ENCODE measurements around the gene USP36. TPM values are rescaled to one million over a fixed set of nuclear protein-coding genes. Genes with fewer than 3 reads are reported as not detected.
A peak's percentile ranks its signal among the peaks of the same experiment; 100 is the strongest.
"Not testable (repeated sequence)": the region's sequence is repeated elsewhere in the genome, so short reads cannot be mapped to it uniquely, and the experiment has no call there.

USP36 gene
- 28.4 and 29.6 TPM in 2 replicates for total RNA-seq (2014; rRNA removed; shearing (Covaris generic); ENCODE audit: low replicate concordance)

- H3K4me1 ChIP-seq (ENCODE audit: low read length) = peaks cover 31% of the 10 kb centered on the region
- peak within 1 kb of the TSS; percentile 92 for H3K4me2 ChIP-seq (ENCODE audit: low read depth, low read length, poor library complexity, severe bottlenecking)
- peaks cover 18% of the 10 kb centered on the region for H3K36me3 ChIP-seq (ENCODE audit: insufficient read depth, low read length)
- DNase-seq = peak; percentile 100
- no peaks in the 10 kb centered on the region for H3K9me3 ChIP-seq (ENCODE audit: low read length)
- H3K79me2 ChIP-seq (ENCODE audit: low read length) = peaks cover 45% of the 10 kb centered on the region
- H3K27ac ChIP-seq (ENCODE audit: low read length) = peak within 1 kb of the TSS; percentile 62
- peaks cover 22% of the 10 kb centered on the region; the same call in 1 of the 2 replicates for H4K20me1 ChIP-seq (ENCODE audit: insufficient read depth, low read depth, low read length)
- peak within 1 kb of the TSS; percentile 97 for H3K4me3 ChIP-seq (ENCODE audit: low read length)
- peak within 1 kb of the TSS; percentile 68; the same call in 1 of the 2 replicates for H2AFZ ChIP-seq (ENCODE audit: low read length)
- H3K9ac ChIP-seq (ENCODE audit: low read length) = peak within 1 kb of the TSS; percentile 96
- no peaks in the 10 kb centered on the region for H3K9me2 ChIP-seq (replicated peaks; ENCODE audit: insufficient read depth, low read length)
- no peaks in the 10 kb centered on the region for H3K27me3 ChIP-seq (ENCODE audit: low read length)
Measured at GRCh38 chr17:78840780-78841611, at the start of gene USP36. Gene USP36, minus strand, starts transcription at chr17:78840814. Its CDS starts 4,451 bp downstream, at chr17:78836363.

- not testable (repeated sequence) for H3K4me3 ChIP-seq (ENCODE audit: low read length); H3K9ac ChIP-seq (ENCODE audit: low read length); H3K36me3 ChIP-seq (ENCODE audit: insufficient read depth, low read length); H3K9me3 ChIP-seq (ENCODE audit: low read length); H3K79me2 ChIP-seq (ENCODE audit: low read length); DNase-seq; H2AFZ ChIP-seq (ENCODE audit: low read length); H3K27me3 ChIP-seq (ENCODE audit: low read length); H3K27ac ChIP-seq (ENCODE audit: low read length); H3K9me2 ChIP-seq (replicated peaks; ENCODE audit: insufficient read depth, low read length); H4K20me1 ChIP-seq (ENCODE audit: insufficient read depth, low read depth, low read length)
- Histone ChIP-seq H3K4me2 (ENCODE audit: low read depth, low read length, poor library complexity, severe bottlenecking) (peak overlapping the region; percentile 62), H3K4me1 (ENCODE audit: low read length) (peaks cover 30% of the 10 kb centered on the region)
Measured at GRCh38 chr17:78890096-78890495, 49.5 kb upstream of the USP36 start.

GRCh38 chr17:78889531-78889930 lies 48.9 kb upstream of the USP36 start:
- Histone ChIP-seq H3K27me3 (ENCODE audit: low read length) (no peaks in the 10 kb centered on the region), H3K27ac (ENCODE audit: low read length) (peak overlapping the region; percentile 56), H3K9ac (ENCODE audit: low read length) (peak overlapping the region; percentile 33; the same call in 1 of the 2 replicates), H2AFZ (ENCODE audit: low read length) (no peak overlapping the region), H3K9me3 (ENCODE audit: low read length) (no peaks in the 10 kb centered on the region), H3K9me2 (replicated peaks; ENCODE audit: insufficient read depth, low read length) (no peaks in the 10 kb centered on the region), H3K36me3 (ENCODE audit: insufficient read depth, low read length) (no peaks in the 10 kb centered on the region), H3K79me2 (ENCODE audit: low read length) (no peaks in the 10 kb centered on the region), H3K4me2 (ENCODE audit: low read depth, low read length, poor library complexity, severe bottlenecking) (peak overlapping the region; percentile 62), H3K4me1 (ENCODE audit: low read length) (peaks cover 30% of the 10 kb centered on the region), H3K4me3 (ENCODE audit: low read length) (peak overlapping the region; percentile 27; the same call in 1 of the 2 replicates), H4K20me1 (ENCODE audit: insufficient read depth, low read depth, low read length) (no peaks in the 10 kb centered on the region)
- DNase-seq = no peak

- DNase-seq = peak; percentile 66
- Histone ChIP-seq H3K27me3 (ENCODE audit: low read length) (no peaks in the 10 kb centered on the region), H3K4me2 (ENCODE audit: low read depth, low read length, poor library complexity, severe bottlenecking) (peak overlapping the region; percentile 62), H2AFZ (ENCODE audit: low read length) (no peak overlapping the region), H3K4me1 (ENCODE audit: low read length) (peaks cover 30% of the 10 kb centered on the region), H3K9me3 (ENCODE audit: low read length) (no peaks in the 10 kb centered on the region), H4K20me1 (ENCODE audit: insufficient read depth, low read depth, low read length) (no peaks in the 10 kb centered on the region), H3K9me2 (replicated peaks; ENCODE audit: insufficient read depth, low read length) (no peaks in the 10 kb centered on the region), H3K36me3 (ENCODE audit: insufficient read depth, low read length) (no peaks in the 10 kb centered on the region), H3K4me3 (ENCODE audit: low read length) (peak overlapping the region; percentile 27; the same call in 1 of the 2 replicates), H3K79me2 (ENCODE audit: low read length) (no peaks in the 10 kb centered on the region), H3K27ac (ENCODE audit: low read length) (peak overlapping the region; percentile 56), H3K9ac (ENCODE audit: low read length) (peak overlapping the region; percentile 33; the same call in 1 of the 2 replicates)
Measured at GRCh38 chr17:78888941-78889518, 48.4 kb upstream of the USP36 start.

- no peak for DNase-seq
- H3K27ac ChIP-seq (ENCODE audit: low read length) = no peak overlapping the region
- no peak overlapping the region for H3K4me2 ChIP-seq (ENCODE audit: low read depth, low read length, poor library complexity, severe bottlenecking)
- H3K4me3 ChIP-seq (ENCODE audit: low read length) = no peak overlapping the region
- H3K79me2 ChIP-seq (ENCODE audit: low read length) = no peaks in the 10 kb centered on the region
- H3K36me3 ChIP-seq (ENCODE audit: insufficient read depth, low read length) = no peaks in the 10 kb centered on the region
- H3K9me2 ChIP-seq (replicated peaks; ENCODE audit: insufficient read depth, low read length) = no peaks in the 10 kb centered on the region
- no peaks in the 10 kb centered on the region for H4K20me1 ChIP-seq (ENCODE audit: insufficient read depth, low read depth, low read length)
- H3K27me3 ChIP-seq (ENCODE audit: low read length) = no peaks in the 10 kb centered on the region
- H3K4me1 ChIP-seq (ENCODE audit: low read length) = peaks cover 24% of the 10 kb centered on the region
- no peaks in the 10 kb centered on the region for H3K9me3 ChIP-seq (ENCODE audit: low read length)
- no peak overlapping the region for H2AFZ ChIP-seq (ENCODE audit: low read length)
- H3K9ac ChIP-seq (ENCODE audit: low read length) = no peak overlapping the region
Measured at GRCh38 chr17:78886954-78887353, 46.3 kb upstream of the USP36 start.

GRCh38 chr17:78885956-78886355 lies 45.3 kb upstream of the USP36 start:
- Histone ChIP-seq H3K9me2 (replicated peaks; ENCODE audit: insufficient read depth, low read length) (no peaks in the 10 kb centered on the region), H3K9ac (ENCODE audit: low read length) (no peak overlapping the region), H3K79me2 (ENCODE audit: low read length) (no peaks in the 10 kb centered on the region), H4K20me1 (ENCODE audit: insufficient read depth, low read depth, low read length) (no peaks in the 10 kb centered on the region), H3K9me3 (ENCODE audit: low read length) (no peaks in the 10 kb centered on the region), H3K4me1 (ENCODE audit: low read length) (peaks cover 24% of the 10 kb centered on the region), H3K4me2 (ENCODE audit: low read depth, low read length, poor library complexity, severe bottlenecking) (no peak overlapping the region), H3K4me3 (ENCODE audit: low read length) (no peak overlapping the region), H3K36me3 (ENCODE audit: insufficient read depth, low read length) (no peaks in the 10 kb centered on the region), H2AFZ (ENCODE audit: low read length) (no peak overlapping the region), H3K27ac (ENCODE audit: low read length) (no peak overlapping the region), H3K27me3 (ENCODE audit: low read length) (no peaks in the 10 kb centered on the region)
- DNase-seq = no peak

GRCh38 chr17:78884876-78885667 lies 44.5 kb upstream of the USP36 start:
- Histone ChIP-seq H3K9me3 (ENCODE audit: low read length) (no peaks in the 10 kb centered on the region), H3K4me2 (ENCODE audit: low read depth, low read length, poor library complexity, severe bottlenecking) (no peak overlapping the region), H2AFZ (ENCODE audit: low read length) (no peak overlapping the region), H3K4me1 (ENCODE audit: low read length) (peaks cover 17% of the 10 kb centered on the region), H3K36me3 (ENCODE audit: insufficient read depth, low read length) (no peaks in the 10 kb centered on the region), H3K27me3 (ENCODE audit: low read length) (no peaks in the 10 kb centered on the region), H3K79me2 (ENCODE audit: low read length) (no peaks in the 10 kb centered on the region), H3K4me3 (ENCODE audit: low read length) (no peak overlapping the region), H3K27ac (ENCODE audit: low read length) (no peak overlapping the region), H3K9ac (ENCODE audit: low read length) (no peak overlapping the region), H3K9me2 (replicated peaks; ENCODE audit: insufficient read depth, low read length) (no peaks in the 10 kb centered on the region), H4K20me1 (ENCODE audit: insufficient read depth, low read depth, low read length) (no peaks in the 10 kb centered on the region)
- DNase-seq = no peak
